Measurements from ENCODE around the gene HIVEP3. TPM values are rescaled to one million over a fixed set of nuclear protein-coding genes. Genes with fewer than 3 reads are reported as not detected.

The HIVEP3 gene
- total RNA-seq, 1 experiment from 2014 or later, result 0.55 TPM

DNA sequence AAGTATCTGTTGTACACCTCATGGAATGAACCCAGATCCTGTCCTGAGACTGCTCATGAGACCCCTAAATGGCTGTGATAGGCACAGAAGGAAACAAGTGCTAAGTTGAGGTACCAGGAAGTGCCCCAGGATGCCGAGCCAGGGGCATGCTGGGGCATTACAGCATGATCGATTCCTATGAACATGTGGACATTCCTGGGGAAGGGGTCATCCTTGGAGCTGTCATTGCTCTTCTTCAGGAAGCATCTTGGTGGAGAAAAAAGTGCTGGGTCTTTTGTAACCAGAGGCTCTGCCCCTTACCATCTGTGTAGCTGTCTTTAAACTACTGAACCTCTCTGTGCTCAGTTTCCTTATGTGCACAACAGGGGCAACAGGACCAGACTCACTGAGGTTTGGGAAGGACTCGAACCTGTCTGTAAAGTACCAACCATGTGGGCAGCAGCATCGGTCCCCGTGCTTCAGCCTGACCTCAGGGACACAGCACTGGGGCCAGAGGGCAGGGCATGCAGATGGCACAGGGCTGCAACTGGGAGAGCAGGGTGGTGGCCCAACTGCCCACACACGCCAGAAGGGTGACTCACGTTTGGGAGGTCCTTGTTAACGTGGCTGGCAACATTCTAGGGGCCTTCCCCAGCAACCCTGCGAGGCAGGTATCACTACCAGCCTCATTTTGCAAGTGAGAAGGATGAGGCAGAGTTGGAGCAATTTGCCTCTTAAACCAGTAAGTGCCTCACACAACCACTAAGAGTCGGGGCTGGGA is 291.9 kb downstream of the HIVEP3 start:
- ChIA-PET CTCF (interaction anchor here (1.0 kb wide), 1 partner anchor 48 kb away, joined by 3 read pairs; no protein-coding TSS in a partner anchor), POLR2A (no interaction called here)
- TF ChIP-seq FOXJ3 (CRISPR knock-in tag; IDR thresholded peaks at IDR 0.05; ENCODE audit: borderline replicate concordance) (no peak), HMGA2 (CRISPR knock-in tag; IDR thresholded peaks at IDR 0.05) (no peak), OVOL2 (CRISPR knock-in tag; IDR thresholded peaks at IDR 0.05; ENCODE audit: borderline replicate concordance) (no peak), NFYB (CRISPR knock-in tag; conservative IDR thresholded peaks at IDR 0.05; ENCODE audit: low read depth) (no peak), ZBTB21 (CRISPR knock-in tag; IDR thresholded peaks at IDR 0.05; ENCODE audit: borderline replicate concordance) (no peak), TEAD4 (CRISPR knock-in tag; IDR thresholded peaks at IDR 0.05) (no peak), RELA (CRISPR knock-in tag; IDR thresholded peaks at IDR 0.05; ENCODE audit: borderline replicate concordance) (no peak), ETV6 (CRISPR knock-in tag; IDR thresholded peaks at IDR 0.05) (no peak), NR1H2 (CRISPR knock-in tag; IDR thresholded peaks at IDR 0.05) (no peak)
- TF ChIP-seq, protein P1, sequence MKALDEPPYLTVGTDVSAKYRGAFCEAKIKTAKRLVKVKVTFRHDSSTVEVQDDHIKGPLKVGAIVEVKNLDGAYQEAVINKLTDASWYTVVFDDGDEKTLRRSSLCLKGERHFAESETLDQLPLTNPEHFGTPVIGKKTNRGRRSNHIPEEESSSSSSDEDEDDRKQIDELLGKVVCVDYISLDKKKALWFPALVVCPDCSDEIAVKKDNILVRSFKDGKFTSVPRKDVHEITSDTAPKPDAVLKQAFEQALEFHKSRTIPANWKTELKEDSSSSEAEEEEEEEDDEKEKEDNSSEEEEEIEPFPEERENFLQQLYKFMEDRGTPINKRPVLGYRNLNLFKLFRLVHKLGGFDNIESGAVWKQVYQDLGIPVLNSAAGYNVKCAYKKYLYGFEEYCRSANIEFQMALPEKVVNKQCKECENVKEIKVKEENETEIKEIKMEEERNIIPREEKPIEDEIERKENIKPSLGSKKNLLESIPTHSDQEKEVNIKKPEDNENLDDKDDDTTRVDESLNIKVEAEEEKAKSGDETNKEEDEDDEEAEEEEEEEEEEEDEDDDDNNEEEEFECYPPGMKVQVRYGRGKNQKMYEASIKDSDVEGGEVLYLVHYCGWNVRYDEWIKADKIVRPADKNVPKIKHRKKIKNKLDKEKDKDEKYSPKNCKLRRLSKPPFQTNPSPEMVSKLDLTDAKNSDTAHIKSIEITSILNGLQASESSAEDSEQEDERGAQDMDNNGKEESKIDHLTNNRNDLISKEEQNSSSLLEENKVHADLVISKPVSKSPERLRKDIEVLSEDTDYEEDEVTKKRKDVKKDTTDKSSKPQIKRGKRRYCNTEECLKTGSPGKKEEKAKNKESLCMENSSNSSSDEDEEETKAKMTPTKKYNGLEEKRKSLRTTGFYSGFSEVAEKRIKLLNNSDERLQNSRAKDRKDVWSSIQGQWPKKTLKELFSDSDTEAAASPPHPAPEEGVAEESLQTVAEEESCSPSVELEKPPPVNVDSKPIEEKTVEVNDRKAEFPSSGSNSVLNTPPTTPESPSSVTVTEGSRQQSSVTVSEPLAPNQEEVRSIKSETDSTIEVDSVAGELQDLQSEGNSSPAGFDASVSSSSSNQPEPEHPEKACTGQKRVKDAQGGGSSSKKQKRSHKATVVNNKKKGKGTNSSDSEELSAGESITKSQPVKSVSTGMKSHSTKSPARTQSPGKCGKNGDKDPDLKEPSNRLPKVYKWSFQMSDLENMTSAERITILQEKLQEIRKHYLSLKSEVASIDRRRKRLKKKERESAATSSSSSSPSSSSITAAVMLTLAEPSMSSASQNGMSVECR (CRISPR knock-in tag; IDR thresholded peaks at IDR 0.05; ENCODE audit: borderline replicate concordance), result no peak
- TF ChIP-seq, protein P2, sequence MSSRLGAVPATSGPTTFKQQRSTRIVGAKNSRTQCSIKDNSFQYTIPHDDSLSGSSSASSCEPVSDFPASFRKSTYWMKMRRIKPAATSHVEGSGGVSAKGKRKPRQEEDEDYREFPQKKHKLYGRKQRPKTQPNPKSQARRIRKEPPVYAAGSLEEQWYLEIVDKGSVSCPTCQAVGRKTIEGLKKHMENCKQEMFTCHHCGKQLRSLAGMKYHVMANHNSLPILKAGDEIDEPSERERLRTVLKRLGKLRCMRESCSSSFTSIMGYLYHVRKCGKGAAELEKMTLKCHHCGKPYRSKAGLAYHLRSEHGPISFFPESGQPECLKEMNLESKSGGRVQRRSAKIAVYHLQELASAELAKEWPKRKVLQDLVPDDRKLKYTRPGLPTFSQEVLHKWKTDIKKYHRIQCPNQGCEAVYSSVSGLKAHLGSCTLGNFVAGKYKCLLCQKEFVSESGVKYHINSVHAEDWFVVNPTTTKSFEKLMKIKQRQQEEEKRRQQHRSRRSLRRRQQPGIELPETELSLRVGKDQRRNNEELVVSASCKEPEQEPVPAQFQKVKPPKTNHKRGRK (CRISPR knock-in tag; IDR thresholded peaks at IDR 0.05; ENCODE audit: borderline replicate concordance), result no peak
- TF ChIP-seq, protein P3, sequence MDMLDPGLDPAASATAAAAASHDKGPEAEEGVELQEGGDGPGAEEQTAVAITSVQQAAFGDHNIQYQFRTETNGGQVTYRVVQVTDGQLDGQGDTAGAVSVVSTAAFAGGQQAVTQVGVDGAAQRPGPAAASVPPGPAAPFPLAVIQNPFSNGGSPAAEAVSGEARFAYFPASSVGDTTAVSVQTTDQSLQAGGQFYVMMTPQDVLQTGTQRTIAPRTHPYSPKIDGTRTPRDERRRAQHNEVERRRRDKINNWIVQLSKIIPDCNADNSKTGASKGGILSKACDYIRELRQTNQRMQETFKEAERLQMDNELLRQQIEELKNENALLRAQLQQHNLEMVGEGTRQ (CRISPR knock-in tag; IDR thresholded peaks at IDR 0.05), result no peak
- Mint-ChIP-seq H3K4me1 (peaks cover 2% of the 10 kb centered on the region; the same call in 1 of the 2 replicates), H3K4me3 (no peak overlapping the region), H3K27ac (no peak overlapping the region), H3K27me3 (ENCODE audit: low read depth) (no peaks in the 10 kb centered on the region), H3K9me3 (no peaks in the 10 kb centered on the region), H3K36me3 (no peaks in the 10 kb centered on the region)
- DNase-seq (ENCODE audit: low spot score) (no peak), ATAC-seq (no peak)

DNA sequence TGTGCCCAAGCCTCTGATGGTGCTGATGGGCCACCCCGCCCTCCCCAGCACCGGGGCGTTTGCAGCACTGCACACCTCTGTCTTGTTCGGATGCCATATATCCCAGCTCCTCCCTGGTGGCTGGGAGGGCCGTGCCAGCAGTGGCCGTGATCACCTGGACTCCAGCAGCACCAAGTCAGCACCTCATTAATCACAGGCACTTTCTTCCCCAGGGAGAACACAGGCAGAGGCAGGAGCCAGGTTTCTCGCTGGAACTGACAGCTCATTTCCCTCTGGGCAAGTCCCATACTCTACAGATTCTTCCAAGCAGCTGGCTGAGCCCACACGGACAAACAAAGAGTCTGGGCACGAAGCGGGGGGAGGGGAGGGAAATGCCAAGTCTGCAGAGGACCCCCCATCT is 292.6 kb downstream of the HIVEP3 start:
- CTCF ChIA-PET, result interaction anchor here (1.0 kb wide), 1 partner anchor 48 kb away, joined by 3 read pairs; no protein-coding TSS in a partner anchor
- no peak overlapping the region for H3K4me3 Mint-ChIP-seq
- ATAC-seq, result no peak
- no peak overlapping the region; the same call in 1 of the 2 replicates for H3K27ac Mint-ChIP-seq
- no peaks in the 10 kb centered on the region for H3K9me3 Mint-ChIP-seq
- no peak for TF ChIP-seq FOXJ3 (CRISPR knock-in tag; IDR thresholded peaks at IDR 0.05; ENCODE audit: borderline replicate concordance)
- DNase-seq (ENCODE audit: low spot score), result no peak
- peaks cover 2% of the 10 kb centered on the region; the same call in 1 of the 2 replicates for H3K4me1 Mint-ChIP-seq
- no peaks in the 10 kb centered on the region for H3K36me3 Mint-ChIP-seq
- H3K27me3 Mint-ChIP-seq (ENCODE audit: low read depth), result no peaks in the 10 kb centered on the region
- POLR2A ChIA-PET, result no interaction called here

DNA sequence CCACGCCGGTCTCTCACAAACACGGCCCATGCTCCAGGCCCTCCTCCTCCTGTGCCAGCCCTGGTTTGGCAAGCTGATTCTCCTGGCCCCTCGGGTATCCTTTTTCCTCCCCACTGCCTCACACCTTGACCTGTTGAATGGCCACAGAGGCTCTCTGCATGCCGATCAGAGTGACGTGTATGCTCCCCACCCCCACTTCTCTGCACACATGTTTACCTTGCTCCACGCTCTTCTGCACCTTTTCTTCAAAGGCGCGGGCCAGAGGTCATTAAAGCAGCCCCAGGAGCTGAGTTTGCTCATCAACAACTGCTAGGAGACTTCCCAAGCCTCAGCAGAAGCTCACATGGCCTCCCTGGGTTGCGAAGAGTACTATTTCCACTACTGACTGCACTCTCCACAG is 295.0 kb downstream of the HIVEP3 start:
- no peak overlapping the region for H3K4me3 Mint-ChIP-seq
- TF ChIP-seq ZNF416 (CRISPR knock-in tag; IDR thresholded peaks at IDR 0.05) (no peak), EMX1 (CRISPR knock-in tag; IDR thresholded peaks at IDR 0.05) (no peak)
- POLR2A ChIA-PET, result no interaction called here
- H3K4me1 Mint-ChIP-seq, result peaks cover 19% of the 10 kb centered on the region
- CTCF ChIA-PET, result no interaction called here
- no peaks in the 10 kb centered on the region for H3K27me3 Mint-ChIP-seq (ENCODE audit: low read depth)
- no peak overlapping the region for H3K27ac Mint-ChIP-seq
- DNase-seq (ENCODE audit: low spot score) (no peak), ATAC-seq (no peak)
- H3K9me3 Mint-ChIP-seq, result no peaks in the 10 kb centered on the region
- no peaks in the 10 kb centered on the region for H3K36me3 Mint-ChIP-seq

Data from WTC11 (cell line).